Kidney (tissue), 14 donors: Measurements from ENCODE around the gene DUOX1. TPM values are rescaled to one million over a fixed set of nuclear protein-coding genes. Genes with fewer than 3 reads are reported as not detected.
A peak's percentile ranks its signal among the peaks of the same experiment; 100 is the strongest.

Experiments
- DNase-seq, 5 donors: peaks; one replicate each; pipeline ENCODE4 v3.0.0-alpha.2; 2013 to 2020
- FAIRE-seq: peaks from 2 replicates; lab custom pipeline; 2012; peaks lifted over from hg19 to GRCh38; lab: Jason Lieb, UNC
- H3K27ac ChIP-seq, 2 donors: one replicate each; pipeline ENCODE4 v1.7.0; 2013; ENCODE audit warnings: low read depth in 2 of 2, low read length in 2 of 2, inconsistent platforms in 1 of 2
- H3K27me3 ChIP-seq: one replicate; pipeline ENCODE4 v1.7.1; 2013; ENCODE audit warnings: low read length, inconsistent platforms; ENCODE audit not compliant: control insufficient read depth, insufficient read depth
- H3K36me3 ChIP-seq, 3 donors: one replicate each; pipeline versions ENCODE4 v1.7.0 to v1.7.1; 2013; ENCODE audit warnings: low read length in 3 of 3, control low read depth in 1 of 3, inconsistent platforms in 1 of 3; ENCODE audit not compliant: insufficient read depth in 3 of 3, control insufficient read depth in 2 of 3
- H3K4me1 ChIP-seq, 3 donors: one replicate each; pipeline versions ENCODE4 v1.7.0 to v1.7.1; 2013; ENCODE audit warnings: low read length in 3 of 3, inconsistent platforms in 1 of 3, low read depth in 1 of 3; ENCODE audit not compliant: control insufficient read depth in 2 of 3, insufficient read depth in 2 of 3
- H3K4me3 ChIP-seq, 3 donors: one replicate each; pipeline versions ENCODE4 v1.7.0 to v1.8.1; 2013; ENCODE audit warnings: low read length in 3 of 3, control low read depth in 1 of 3, inconsistent platforms in 1 of 3
- H3K9ac ChIP-seq, 3 donors: one replicate each; pipeline versions ENCODE4 v1.7.0 to v1.7.1; 2013; ENCODE audit warnings: low read length in 3 of 3, control low read depth in 1 of 3, inconsistent platforms in 1 of 3
- H3K9me3 ChIP-seq, 3 donors: one replicate each; pipeline versions ENCODE4 v1.7.0 to v1.7.1; 2013; ENCODE audit warnings: low read length in 3 of 3, control low read depth in 1 of 3, inconsistent platforms in 1 of 3; ENCODE audit not compliant: control insufficient read depth in 2 of 3, insufficient read depth in 1 of 3
- intact Hi-C: fragments of 100-400 bp; cut with DNase I; formaldehyde crosslinking; loops from one replicate; pipeline ENCODE4 v1.11.1; 2022
- polyA plus RNA-seq: library from polyadenylated mRNA; stranded (reverse); fragments of 350-450 nt; fragmentation: Illumina TruSeq; extraction: RNeasy Lipid Tissue Mini Kit (QIAGEN cat#74804); gene quantifications from one replicate; pipeline ENCODE4 v1.2.3, GENCODE V29; 2014; ENCODE audit warnings: low read depth, low replicate concordance; ENCODE audit not compliant: insufficient read depth
- total RNA-seq: library from RNA; stranded (reverse); fragmentation: NEBNext Ultra II Directional; extraction: Animal tissue kit (Norgen Biotek cat#: 25700); gene quantifications from one replicate; pipeline ENCODE4 v1.2.1, GENCODE V29; 2021
- TF ChIP-seq, protein P1 (sequence below): IDR thresholded peaks from 3 replicates; pipeline ENCODE4 v1.5.1; 2012; ENCODE audit warnings: mild to moderate bottlenecking, moderate library complexity, borderline replicate concordance; ENCODE audit not compliant: insufficient read depth; ENCODE audit errors: extremely low read depth
- donor health status: control.
- donor health status: control.
- donor health status: control.
- donor health status: control.
- donor health status: control.
- donor health status: DM: yes; HTN: yes; CAD: no.
- donor health status: Normal renal cell carcinoma (clear cell type).

Gene DUOX1
- total and polyA plus RNA-seq, 2 donors from 2014 or later, result 0.26 to 1.6 TPM

DNA sequence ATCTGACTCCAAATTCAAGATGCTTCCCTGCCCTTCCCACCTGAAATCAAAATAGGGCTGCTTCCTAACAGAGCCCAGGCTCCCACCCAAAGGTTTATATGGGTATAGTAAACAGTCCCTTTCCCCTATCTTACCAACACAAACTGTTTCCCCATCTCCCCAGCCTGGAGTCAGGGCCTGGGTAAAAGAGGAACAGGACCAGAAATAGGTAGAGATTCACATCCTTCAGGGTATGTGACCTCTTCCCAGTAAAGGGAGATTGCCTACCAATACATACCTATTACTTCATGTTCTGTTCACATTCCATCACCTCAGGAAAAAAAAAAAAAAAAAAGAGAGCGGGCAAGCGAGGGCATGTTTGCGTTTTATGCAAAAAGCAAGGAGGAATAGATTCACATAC, 67.7 kb downstream of the DUOX1 start:
- TF ChIP-seq, protein P1, sequence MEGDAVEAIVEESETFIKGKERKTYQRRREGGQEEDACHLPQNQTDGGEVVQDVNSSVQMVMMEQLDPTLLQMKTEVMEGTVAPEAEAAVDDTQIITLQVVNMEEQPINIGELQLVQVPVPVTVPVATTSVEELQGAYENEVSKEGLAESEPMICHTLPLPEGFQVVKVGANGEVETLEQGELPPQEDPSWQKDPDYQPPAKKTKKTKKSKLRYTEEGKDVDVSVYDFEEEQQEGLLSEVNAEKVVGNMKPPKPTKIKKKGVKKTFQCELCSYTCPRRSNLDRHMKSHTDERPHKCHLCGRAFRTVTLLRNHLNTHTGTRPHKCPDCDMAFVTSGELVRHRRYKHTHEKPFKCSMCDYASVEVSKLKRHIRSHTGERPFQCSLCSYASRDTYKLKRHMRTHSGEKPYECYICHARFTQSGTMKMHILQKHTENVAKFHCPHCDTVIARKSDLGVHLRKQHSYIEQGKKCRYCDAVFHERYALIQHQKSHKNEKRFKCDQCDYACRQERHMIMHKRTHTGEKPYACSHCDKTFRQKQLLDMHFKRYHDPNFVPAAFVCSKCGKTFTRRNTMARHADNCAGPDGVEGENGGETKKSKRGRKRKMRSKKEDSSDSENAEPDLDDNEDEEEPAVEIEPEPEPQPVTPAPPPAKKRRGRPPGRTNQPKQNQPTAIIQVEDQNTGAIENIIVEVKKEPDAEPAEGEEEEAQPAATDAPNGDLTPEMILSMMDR, result no peak
- no peak overlapping the region for H3K9ac ChIP-seq
- no peak overlapping the region for H3K27ac ChIP-seq
- H3K4me1 ChIP-seq, result peaks cover 0 to 6% (median 6%) of the 10 kb centered on the region in 3 donors
- no peaks in the 10 kb centered on the region for H3K36me3 ChIP-seq
- peak overlapping the region in 2 of 3 donors; percentile 97 to 99 for H3K4me3 ChIP-seq
- no peaks in the 10 kb centered on the region for H3K27me3 ChIP-seq
- intact Hi-C loops, result no loop called here
- no peaks in the 10 kb centered on the region for H3K9me3 ChIP-seq
- DNase-seq, result no peak
- FAIRE-seq, result no peak

DNA sequence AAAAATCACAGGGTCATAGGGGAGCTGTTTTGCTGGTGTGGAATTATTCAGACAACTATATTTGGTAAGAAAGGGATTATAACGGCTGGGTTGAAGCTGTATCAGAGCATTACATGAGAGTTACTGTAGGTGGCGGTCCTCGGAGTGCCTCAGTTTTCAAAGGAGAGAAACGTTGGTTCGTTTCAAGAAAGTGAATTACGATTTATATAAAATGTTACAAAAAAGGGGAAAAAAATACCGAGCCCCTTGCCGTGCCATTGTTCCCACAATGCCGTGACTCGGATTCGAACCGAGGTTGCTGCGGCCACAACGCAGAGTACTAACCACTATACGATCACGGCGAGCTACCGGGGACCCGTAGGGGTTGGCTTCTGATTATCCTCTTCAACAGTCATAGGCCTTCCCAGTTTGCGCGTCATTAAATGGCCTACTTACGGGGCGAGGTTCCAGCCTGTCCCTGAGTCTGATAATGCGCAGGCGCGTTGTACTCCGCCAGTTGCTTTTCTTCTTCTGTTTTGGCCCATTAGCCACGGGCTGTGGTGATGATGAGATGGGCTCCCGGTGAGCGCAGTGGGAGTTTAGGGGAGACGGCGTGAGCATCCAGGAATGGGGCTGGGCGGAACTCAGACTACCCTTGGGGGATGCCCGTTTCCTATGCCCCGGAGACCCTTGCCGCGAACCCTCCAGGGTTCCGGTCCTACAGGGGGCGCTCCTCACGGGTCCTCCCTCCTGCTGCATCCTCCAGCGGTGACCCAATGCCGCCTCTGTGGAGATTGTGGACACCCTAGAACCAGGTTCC, 68.7 kb downstream of the DUOX1 start:
- peak; percentile 46 for FAIRE-seq
- TF ChIP-seq, protein P1, result peak; percentile 53
- peak; percentile 97 to 99 (median 99) for DNase-seq
- H3K9ac ChIP-seq, result peak overlapping the region; percentile 77 to 99 (median 93)
- no peaks in the 10 kb centered on the region for H3K9me3 ChIP-seq
- H3K4me3 ChIP-seq, result peak overlapping the region; percentile 84 to 99 (median 97)
- H3K27me3 ChIP-seq, result no peaks in the 10 kb centered on the region
- peaks cover 0 to 6% (median 6%) of the 10 kb centered on the region in 3 donors for H3K4me1 ChIP-seq
- no peaks in the 10 kb centered on the region for H3K36me3 ChIP-seq
- peak overlapping the region; percentile 98 to 99 for H3K27ac ChIP-seq
- intact Hi-C loops, result no loop called here

- Histone ChIP-seq H3K27me3 (no peaks in the 10 kb centered on the region), H3K27ac (peak overlapping the region; percentile 98 to 99), H3K4me1 (peaks cover 0 to 6% (median 6%) of the 10 kb centered on the region in 3 donors), H3K4me3 (peak overlapping the region; percentile 84 to 99 (median 97)), H3K36me3 (no peaks in the 10 kb centered on the region), H3K9ac (peak overlapping the region; percentile 77 to 99 (median 93)), H3K9me3 (no peaks in the 10 kb centered on the region)
- TF ChIP-seq, protein P1, result no peak
- no peak for FAIRE-seq
- intact Hi-C loops, result no loop called here
- peak in 4 of 5 donors; percentile 30 to 84 (median 58) for DNase-seq
These were observed 69.5 kb downstream of the DUOX1 start for GRCh38 chr15:45199136-45199810.
